GM12891 (cell line): ENCODE data around the gene CD300H.

ENCODE experiments used
- DNase-seq: peaks from one replicate; pipeline ENCODE4 v3.0.0; 2011; ENCODE audit warnings: low spot score; ENCODE audit not compliant: insufficient read length
- FAIRE-seq: peaks from 2 replicates; lab custom pipeline; 2011; peaks lifted over from hg19 to GRCh38; lab: Jason Lieb, UNC
- PAX5 ChIP-seq: IDR thresholded peaks from 2 replicates; pipeline ENCODE4 v1.6.1; 2011; ENCODE audit warnings: low read length, moderate library complexity, mild to moderate bottlenecking; ENCODE audit not compliant: insufficient read depth, severe bottlenecking
- POLR2A ChIP-seq: IDR thresholded peaks from 2 replicates; pipeline ENCODE4 v1.6.1; 2011; ENCODE audit warnings: low read depth, low read length, control low read depth
- POLR2AphosphoS5 ChIP-seq: IDR thresholded peaks from 2 replicates; pipeline ENCODE4 v1.6.1; 2011; ENCODE audit warnings: low read depth, low read length, control low read depth
- POU2F2 ChIP-seq: IDR thresholded peaks from 2 replicates; pipeline ENCODE4 v1.6.1; 2011; ENCODE audit warnings: low read depth, mild to moderate bottlenecking, control low read depth, low read length, moderate library complexity
- SPI1 ChIP-seq: IDR thresholded peaks from 2 replicates; pipeline ENCODE4 v1.6.1; 2011; ENCODE audit warnings: low read depth, low read length, control low read depth
- TAF1 ChIP-seq: IDR thresholded peaks from 2 replicates; pipeline ENCODE4 v1.6.1; 2011; ENCODE audit warnings: low read depth, low read length, control low read depth

CD300H gene

GRCh38 chr17:74552037-74552436, 15.3 kb downstream of the CD300H start:
- DNase-seq (no peak), FAIRE-seq (no peak)
- TF ChIP-seq SPI1 (no peak), TAF1 (no peak), POLR2AphosphoS5 (no peak), PAX5 (no peak)

- FAIRE-seq, result no peak
Observed at GRCh38 chr17:74550602-74551001, 16.7 kb downstream of the CD300H start.

GRCh38 chr17:74549343-74549742, 18.0 kb downstream of the CD300H start:
- FAIRE-seq (no peak), DNase-seq (no peak)
- TF ChIP-seq POU2F2, result no peak
- no peak for TF ChIP-seq TAF1
- no peak for TF ChIP-seq SPI1
- TF ChIP-seq POLR2AphosphoS5, result no peak
- no peak for TF ChIP-seq POLR2A
- TF ChIP-seq PAX5, result no peak

More at GRCh38 chr17:74550602-74551001, 16.7 kb downstream of the CD300H start:
- no peak for DNase-seq
- TF ChIP-seq SPI1, result no peak
- no peak for TF ChIP-seq PAX5
- TF ChIP-seq POU2F2, result no peak
- no peak for TF ChIP-seq TAF1
- TF ChIP-seq POLR2AphosphoS5, result no peak
- no peak for TF ChIP-seq POLR2A

GRCh38 chr17:74547736-74548135, 19.6 kb downstream of the CD300H start:
- no peak for TF ChIP-seq POU2F2
- no peak for TF ChIP-seq POLR2AphosphoS5
- no peak for TF ChIP-seq PAX5
- TF ChIP-seq SPI1, result no peak
- TF ChIP-seq POLR2A, result no peak
- no peak for TF ChIP-seq TAF1
- no peak for DNase-seq
- peak; percentile 28 for FAIRE-seq

- FAIRE-seq (no peak), DNase-seq (no peak)
- no peak for TF ChIP-seq TAF1
- no peak for TF ChIP-seq PAX5
- TF ChIP-seq POU2F2, result no peak
- no peak for TF ChIP-seq SPI1
- no peak for TF ChIP-seq POLR2AphosphoS5
- no peak for TF ChIP-seq POLR2A
Observed at GRCh38 chr17:74547264-74547663, 20.0 kb downstream of the CD300H start.

GRCh38 chr17:74546586-74546985, 20.7 kb downstream of the CD300H start:
- DNase-seq, result no peak
- TF ChIP-seq TAF1 (no peak), POLR2AphosphoS5 (no peak), PAX5 (no peak), POU2F2 (no peak), POLR2A (no peak), SPI1 (no peak)
- no peak for FAIRE-seq

- no peak for DNase-seq
- no peak for FAIRE-seq
- no peak for TF ChIP-seq TAF1
- TF ChIP-seq PAX5, result no peak
- TF ChIP-seq SPI1, result 0 out of 2 replicates have a peak, but pooled peaks have one; percentile 6
Observed at GRCh38 chr17:74545843-74546230, 21.5 kb downstream of the CD300H start, which contains the start of gene CD300C. CD300C (minus strand) TSS chr17:74546115; CDS start chr17:74545782, 333 bp downstream.

- peak; percentile 87 for FAIRE-seq
- TF ChIP-seq PAX5, result no peak
- TF ChIP-seq POLR2AphosphoS5, result no peak
- no peak for TF ChIP-seq SPI1
Observed at GRCh38 chr17:74544991-74545842, 22.1 kb downstream of the CD300H start.

GRCh38 chr17:74543891-74544760, 23.2 kb downstream of the CD300H start:
- no peak for DNase-seq
- no peak for FAIRE-seq
- TF ChIP-seq POU2F2 (no peak), TAF1 (no peak), POLR2AphosphoS5 (no peak), POLR2A (no peak), PAX5 (no peak), SPI1 (no peak)

More at GRCh38 chr17:74544991-74545842, 22.1 kb downstream of the CD300H start:
- no peak for DNase-seq

GRCh38 chr17:74543406-74543805, 23.9 kb downstream of the CD300H start:
- TF ChIP-seq POU2F2 (no peak), SPI1 (no peak), PAX5 (no peak)
- no peak for FAIRE-seq
- no peak for DNase-seq
